ENCODE results near the gene MMP20. TPM values are rescaled to one million over a fixed set of nuclear protein-coding genes. Genes with fewer than 3 reads are reported as not detected.

The MMP20 gene
- total RNA-seq, 6 experiments from 2014 or later, result not detected

GRCh38 chr11:102615077-102615893 lies 9.8 kb downstream of the MMP20 start:
- TF ChIP-seq POLR2A (IDR thresholded peaks at IDR 0.05), result no peak
- TF ChIP-seq, protein P1, sequence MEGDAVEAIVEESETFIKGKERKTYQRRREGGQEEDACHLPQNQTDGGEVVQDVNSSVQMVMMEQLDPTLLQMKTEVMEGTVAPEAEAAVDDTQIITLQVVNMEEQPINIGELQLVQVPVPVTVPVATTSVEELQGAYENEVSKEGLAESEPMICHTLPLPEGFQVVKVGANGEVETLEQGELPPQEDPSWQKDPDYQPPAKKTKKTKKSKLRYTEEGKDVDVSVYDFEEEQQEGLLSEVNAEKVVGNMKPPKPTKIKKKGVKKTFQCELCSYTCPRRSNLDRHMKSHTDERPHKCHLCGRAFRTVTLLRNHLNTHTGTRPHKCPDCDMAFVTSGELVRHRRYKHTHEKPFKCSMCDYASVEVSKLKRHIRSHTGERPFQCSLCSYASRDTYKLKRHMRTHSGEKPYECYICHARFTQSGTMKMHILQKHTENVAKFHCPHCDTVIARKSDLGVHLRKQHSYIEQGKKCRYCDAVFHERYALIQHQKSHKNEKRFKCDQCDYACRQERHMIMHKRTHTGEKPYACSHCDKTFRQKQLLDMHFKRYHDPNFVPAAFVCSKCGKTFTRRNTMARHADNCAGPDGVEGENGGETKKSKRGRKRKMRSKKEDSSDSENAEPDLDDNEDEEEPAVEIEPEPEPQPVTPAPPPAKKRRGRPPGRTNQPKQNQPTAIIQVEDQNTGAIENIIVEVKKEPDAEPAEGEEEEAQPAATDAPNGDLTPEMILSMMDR (IDR thresholded peaks at IDR 0.05), result no peak
- DNase-seq (peak in 1 of 3 donors; percentile 34), ATAC-seq (peak; percentile 65 to 87 (median 74))
- no peaks in the 10 kb centered on the region for H3K36me3 ChIP-seq
- intact Hi-C loops (cut with DNase I), result no loop called here
- no peak overlapping the region for H3K27ac ChIP-seq
- no peaks in the 10 kb centered on the region for H3K27me3 ChIP-seq
- no peak overlapping the region for H3K4me3 ChIP-seq
- H3K9me3 ChIP-seq, result no peaks in the 10 kb centered on the region
- 64% methylated on average over 7 of the region's 7 CpGs for WGBS (ENCODE audit: insufficient coverage, low coverage, low lambda C conversion rate, missing lambda C conversion rate)
- no peaks in the 10 kb centered on the region for H3K4me1 ChIP-seq

DNA sequence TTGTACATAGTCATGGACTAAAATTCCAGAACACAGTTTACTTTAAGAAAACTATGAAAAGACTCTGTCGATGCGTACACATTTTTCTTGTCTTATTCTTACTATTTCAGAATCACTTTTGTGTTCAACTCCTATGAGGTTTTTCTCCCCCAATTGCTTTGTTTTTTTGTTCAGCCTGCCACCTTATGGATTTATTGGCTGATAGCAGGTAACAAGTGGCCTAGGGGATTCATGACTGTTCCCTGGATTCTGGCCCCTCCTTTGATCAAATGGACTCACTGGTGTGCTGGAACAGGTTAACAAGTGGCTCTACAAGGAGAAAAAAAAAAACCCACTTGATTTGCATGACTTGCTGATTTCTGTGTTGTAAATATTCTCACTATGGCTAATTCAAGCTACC lies 10.6 kb downstream of the MMP20 start:
- Histone ChIP-seq H3K27me3 (no peaks in the 10 kb centered on the region), H3K4me1 (no peaks in the 10 kb centered on the region), H3K4me3 (no peak overlapping the region), H3K9me3 (no peaks in the 10 kb centered on the region), H3K36me3 (no peaks in the 10 kb centered on the region), H3K27ac (no peak overlapping the region)
- TF ChIP-seq POLR2A (IDR thresholded peaks at IDR 0.05), result no peak
- TF ChIP-seq, protein P1 (IDR thresholded peaks at IDR 0.05), result no peak
- ATAC-seq (no peak), DNase-seq (no peak)
- intact Hi-C loops (cut with DNase I), result no loop called here
- WGBS (ENCODE audit: insufficient coverage, low coverage, low lambda C conversion rate, missing lambda C conversion rate), result 88% methylated on average over 2 of the region's 2 CpGs

- TF ChIP-seq POLR2A (IDR thresholded peaks at IDR 0.05), result no peak
- TF ChIP-seq, protein P1 (IDR thresholded peaks at IDR 0.05), result no peak
- DNase-seq (no peak), ATAC-seq (no peak)
- WGBS (ENCODE audit: insufficient coverage, low coverage, low lambda C conversion rate, missing lambda C conversion rate), result 86% methylated on average over 2 of the region's 2 CpGs
- Histone ChIP-seq H3K27ac (no peak overlapping the region), H3K36me3 (no peaks in the 10 kb centered on the region), H3K4me1 (no peaks in the 10 kb centered on the region), H3K27me3 (no peaks in the 10 kb centered on the region), H3K4me3 (no peak overlapping the region), H3K9me3 (no peaks in the 10 kb centered on the region)
- intact Hi-C loops (cut with DNase I), result no loop called here
Observed at GRCh38 chr11:102614031-102614430, 11.1 kb downstream of the MMP20 start.

- no peaks in the 10 kb centered on the region for H3K4me1 ChIP-seq
- ATAC-seq (no peak), DNase-seq (no peak)
- WGBS (ENCODE audit: insufficient coverage, low coverage, low lambda C conversion rate, missing lambda C conversion rate), result 45% methylated on average over 1 of the region's 1 CpG
- intact Hi-C loops (cut with DNase I), result no loop called here
- TF ChIP-seq POLR2A (IDR thresholded peaks at IDR 0.05), result no peak
- TF ChIP-seq, protein P1 (IDR thresholded peaks at IDR 0.05), result no peak
- no peak overlapping the region for H3K27ac ChIP-seq
- H3K9me3 ChIP-seq, result no peaks in the 10 kb centered on the region
- H3K4me3 ChIP-seq, result no peak overlapping the region
- no peaks in the 10 kb centered on the region for H3K27me3 ChIP-seq
- H3K36me3 ChIP-seq, result no peaks in the 10 kb centered on the region
Observed at GRCh38 chr11:102613450-102613849, 11.7 kb downstream of the MMP20 start.
